Smooth muscle cell (in vitro differentiated cells): ENCODE measurements around the gene KIF15. TPM values are rescaled to one million over a fixed set of nuclear protein-coding genes. Genes with fewer than 3 reads are reported as not detected.
A peak's percentile ranks its signal among the peaks of the same experiment; 100 is the strongest.

Source experiments
- DNase-seq: peaks from one replicate; lab custom pipeline; 2025; ENCODE audit not compliant: unreplicated experiment; lab: John Stamatoyannopoulos, UW
- H2AFZ ChIP-seq: fragments of 200-600 bp; sonication (generic); 2 replicates; pipeline ENCODE4 v1.6.0; 2016; ENCODE audit warnings: antibody characterized with exemption, low read depth, mild to moderate bottlenecking
- H3F3A ChIP-seq: fragments of 200-600 bp; sonication (generic); 2 replicates; pipeline ENCODE4 v1.6.0; 2017; ENCODE audit warnings: antibody characterized with exemption, low read depth
- H3K27ac ChIP-seq: fragments of 200-600 bp; sonication (generic); 2 replicates; pipeline ENCODE4 v1.5.1; 2016; ENCODE audit warnings: low read depth, mild to moderate bottlenecking
- H3K27me3 ChIP-seq: fragments of 200-600 bp; sonication (generic); 2 replicates; pipeline ENCODE4 v1.6.1; 2016; ENCODE audit warnings: low read depth, mild to moderate bottlenecking
- H3K36me3 ChIP-seq: fragments of 200-600 bp; sonication (generic); 2 replicates; pipeline ENCODE4 v1.5.1; 2016; ENCODE audit warnings: low read depth
- H3K4me1 ChIP-seq: fragments of 200-600 bp; sonication (generic); 2 replicates; pipeline ENCODE4 v1.5.1; 2016; ENCODE audit warnings: low read depth
- H3K4me2 ChIP-seq: fragments of 200-600 bp; sonication (generic); 2 replicates; pipeline ENCODE4 v1.6.0; 2016; ENCODE audit warnings: mild to moderate bottlenecking
- H3K4me3 ChIP-seq: fragments of 200-600 bp; sonication (generic); 2 replicates; pipeline ENCODE4 v1.5.1; 2016; ENCODE audit warnings: mild to moderate bottlenecking
- H3K79me2 ChIP-seq: fragments of 200-600 bp; sonication (generic); 2 replicates; pipeline ENCODE4 v1.6.0; 2016; ENCODE audit warnings: low read depth, mild to moderate bottlenecking
- H3K9ac ChIP-seq: fragments of 200-600 bp; sonication (generic); 2 replicates; pipeline ENCODE4 v1.6.0; 2016; ENCODE audit warnings: low read depth
- H3K9me3 ChIP-seq: fragments of 200-600 bp; sonication (generic); replicated peaks from 2 replicates; pipeline ENCODE4 v1.5.1; 2016; ENCODE audit warnings: low read depth
- H4K20me1 ChIP-seq: fragments of 200-600 bp; sonication (generic); 2 replicates; pipeline ENCODE4 v1.6.0; 2016; ENCODE audit warnings: low read depth
- CTCF ChIP-seq: fragments of 200-600 bp; sonication (generic); IDR thresholded peaks from 2 replicates; pipeline ENCODE4 v1.5.1; 2017; ENCODE audit warnings: borderline replicate concordance, mild to moderate bottlenecking, antibody characterized with exemption; ENCODE audit not compliant: insufficient read depth, poor library complexity, severe bottlenecking
- WGBS: methylation state at CpG from one replicate; pipeline ENCODE4 v1.1.7; 2016; ENCODE audit warnings: low lambda C conversion rate; 5-methylcytosine and 5-hydroxymethylcytosine counted together
- polyA plus RNA-seq: library from polyadenylated mRNA; unstranded; fragments of >200 nt; fragmentation: Nextera tagmentation; extraction: Ambion mirVana; gene quantifications from 2 replicates; pipeline ENCODE4 v1.2.1, GENCODE V29; 2016
- total RNA-seq: library from RNA; depleted of rRNA; stranded (reverse); fragments of >200 nt; gene quantifications from 2 replicates; pipeline ENCODE4 v1.2.3, GENCODE V29; 2014

Gene KIF15
- total and polyA plus RNA-seq, 2 experiments from 2014 or later, result 2.8 to 6.2 TPM

- Histone ChIP-seq H3K27me3 (no peaks in the 10 kb centered on the region), H3K9me3 (peaks cover 45% of the 10 kb centered on the region), H3K27ac (no peak overlapping the region), H3K36me3 (peaks cover 52% of the 10 kb centered on the region), H3K79me2 (no peaks in the 10 kb centered on the region), H3K4me2 (no peak overlapping the region), H3K4me1 (no peaks in the 10 kb centered on the region), H3K9ac (no peak overlapping the region), H3F3A (no peaks in the 10 kb centered on the region), H4K20me1 (no peaks in the 10 kb centered on the region), H2AFZ (no peak overlapping the region), H3K4me3 (no peak overlapping the region)
- TF ChIP-seq CTCF, result no peak
- no peak for DNase-seq
- WGBS, result 91% methylated on average over 3 of the region's 3 CpGs
Observed at GRCh38 chr3:44734646-44735168, 26.9 kb upstream of the KIF15 start.

GRCh38 chr3:44761101-44761423 is 532 bp upstream of the KIF15 start:
- H3F3A ChIP-seq, result no peaks in the 10 kb centered on the region
- no peaks in the 10 kb centered on the region for H3K27me3 ChIP-seq
- H3K79me2 ChIP-seq, result peaks cover 44% of the 10 kb centered on the region
- no peak for DNase-seq
- H3K4me2 ChIP-seq, result peak overlapping the region; percentile 93
- whole genome bisulfite sequencing, result 3% methylated on average over 15 of the region's 15 CpGs
- no peaks in the 10 kb centered on the region for H3K36me3 ChIP-seq
- H3K27ac ChIP-seq, result peak overlapping the region; percentile 47
- peak overlapping the region; percentile 93 for H3K9ac ChIP-seq
- no peaks in the 10 kb centered on the region for H3K9me3 ChIP-seq
- no peaks in the 10 kb centered on the region for H4K20me1 ChIP-seq
- H3K4me3 ChIP-seq, result peak overlapping the region; percentile 94
- peak overlapping the region; percentile 91 for H2AFZ ChIP-seq
- peaks cover 14% of the 10 kb centered on the region for H3K4me1 ChIP-seq
- TF ChIP-seq CTCF, result no peak

GRCh38 chr3:44762170-44762677 is 630 bp downstream of the KIF15 start:
- 2% methylated on average over 9 of the region's 9 CpGs for WGBS
- H3K4me1 ChIP-seq, result peaks cover 14% of the 10 kb centered on the region
- H3F3A ChIP-seq, result no peaks in the 10 kb centered on the region
- no peaks in the 10 kb centered on the region for H4K20me1 ChIP-seq
- no peak for TF ChIP-seq CTCF
- H2AFZ ChIP-seq, result peak overlapping the region; percentile 91
- H3K4me3 ChIP-seq, result peak overlapping the region; percentile 94
- peak overlapping the region; percentile 93 for H3K4me2 ChIP-seq
- no peaks in the 10 kb centered on the region for H3K9me3 ChIP-seq
- no peaks in the 10 kb centered on the region for H3K36me3 ChIP-seq
- peak overlapping the region; percentile 93 for H3K9ac ChIP-seq
- DNase-seq, result no peak
- H3K27ac ChIP-seq, result no peak overlapping the region
- peaks cover 43% of the 10 kb centered on the region for H3K79me2 ChIP-seq
- H3K27me3 ChIP-seq, result no peaks in the 10 kb centered on the region

GRCh38 chr3:44762690-44763089 is 1.1 kb downstream of the KIF15 start:
- H2AFZ ChIP-seq, result peak overlapping the region; percentile 91
- H3K4me2 ChIP-seq, result peak overlapping the region; percentile 93
- H3K27ac ChIP-seq, result no peak overlapping the region
- H3K79me2 ChIP-seq, result peaks cover 43% of the 10 kb centered on the region
- no peaks in the 10 kb centered on the region for H3K36me3 ChIP-seq
- 38% methylated on average over 5 of the region's 5 CpGs for WGBS
- no peaks in the 10 kb centered on the region for H3K9me3 ChIP-seq
- no peaks in the 10 kb centered on the region for H4K20me1 ChIP-seq
- H3K9ac ChIP-seq, result no peak overlapping the region
- no peaks in the 10 kb centered on the region for H3K27me3 ChIP-seq
- no peaks in the 10 kb centered on the region for H3F3A ChIP-seq
- H3K4me3 ChIP-seq, result peak overlapping the region; percentile 94
- no peak for DNase-seq
- TF ChIP-seq CTCF, result no peak
- peaks cover 14% of the 10 kb centered on the region for H3K4me1 ChIP-seq
